Measurements from ENCODE around the gene ASIC4.
A peak's percentile ranks its signal among the peaks of the same experiment; 100 is the strongest.

ASIC4 gene

DNA sequence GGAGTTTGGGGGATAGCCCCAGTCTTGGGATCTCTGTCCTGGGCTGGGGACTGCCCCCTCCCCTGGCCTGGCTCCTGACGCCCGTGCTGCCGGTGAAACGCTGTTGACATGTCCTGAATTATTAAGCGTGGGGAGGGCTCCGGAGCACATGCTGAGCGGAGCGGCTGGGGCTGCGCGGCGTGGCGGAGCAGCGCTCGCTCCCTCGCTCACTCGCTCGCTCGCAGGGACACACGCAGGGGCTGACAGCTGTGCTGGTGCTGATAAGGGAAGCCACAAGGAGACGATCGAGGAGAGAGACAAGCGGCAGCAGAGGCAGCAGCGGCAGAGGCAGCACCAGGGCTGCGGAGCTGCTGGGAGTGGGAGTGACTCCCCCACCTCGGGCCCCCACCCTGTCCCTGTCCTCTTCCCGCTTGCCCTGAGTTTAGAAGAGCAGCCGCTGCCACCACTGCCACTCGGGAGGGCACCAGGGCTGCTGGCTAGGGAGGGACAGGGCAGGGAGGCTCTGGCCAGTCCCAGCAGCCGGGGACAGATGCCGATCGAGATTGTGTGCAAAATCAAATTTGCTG is at the start of gene ASIC4:
Gene ASIC4, plus strand, starts transcription at position 287 of the 566 bp plus-strand sequence. Its CDS starts 243 bp downstream, at position 530.
- Mint-ChIP-seq H3K4me3 (peak within 1 kb of the TSS; percentile 6), H3K27ac (no peak within 1 kb of the TSS), H3K9me3 (ENCODE audit: low read depth) (no peaks in the 10 kb centered on the region), H3K36me3 (no peaks in the 10 kb centered on the region), H3K4me1 (ENCODE audit: low read depth) (peaks cover 25% of the 10 kb centered on the region), H3K27me3 (peaks cover 51% of the 10 kb centered on the region)

DNA sequence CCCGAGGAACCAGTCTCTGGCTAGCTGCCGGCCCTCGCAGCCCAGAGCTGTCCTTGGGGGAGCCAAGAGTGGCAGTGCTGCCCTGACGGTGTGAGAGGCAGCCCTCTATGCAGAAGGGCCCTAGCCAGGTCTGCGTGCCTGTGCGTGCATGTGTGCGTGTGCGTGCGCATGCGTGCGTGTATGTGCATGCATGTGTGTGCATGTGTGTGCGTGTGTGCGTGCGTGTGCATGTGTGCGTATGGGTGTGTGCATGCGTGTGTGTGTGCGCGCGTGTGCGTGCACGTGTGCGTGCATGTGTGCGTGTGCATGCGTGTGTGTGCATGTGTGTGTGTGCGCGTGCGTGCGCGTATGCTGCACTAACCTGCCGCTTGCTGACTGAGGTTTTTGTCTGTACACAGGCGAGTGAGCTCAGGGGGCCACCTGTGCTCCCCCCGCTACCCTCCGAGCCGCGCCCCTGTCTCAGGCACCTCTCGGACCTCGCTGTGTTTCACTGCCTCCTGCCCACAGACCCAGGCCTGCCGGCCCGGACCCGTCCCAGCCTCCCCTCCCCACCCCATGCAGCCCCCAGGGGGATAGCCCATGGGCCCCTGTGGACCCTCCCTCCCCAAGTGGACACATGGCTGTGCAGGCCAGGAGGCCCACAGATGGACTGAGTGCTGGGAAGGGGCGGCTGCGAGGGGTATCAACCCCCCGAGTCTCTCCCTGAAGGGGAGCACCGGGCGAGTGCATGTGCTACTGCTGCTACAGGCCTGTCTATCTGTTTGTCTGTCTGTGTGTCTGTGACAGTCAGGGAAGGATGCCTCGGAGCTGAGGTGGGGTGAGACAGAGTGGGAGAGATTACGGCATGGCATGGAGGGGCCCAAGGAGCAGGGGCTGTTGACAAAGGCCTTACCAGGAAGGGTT is 48.4 kb upstream of the ASIC4 start:
- Mint-ChIP-seq H3K4me3 (no peak overlapping the region), H3K27ac (no peak overlapping the region), H3K27me3 (no peaks in the 10 kb centered on the region), H3K9me3 (ENCODE audit: low read depth) (no peaks in the 10 kb centered on the region), H3K4me1 (ENCODE audit: low read depth) (no peaks in the 10 kb centered on the region), H3K36me3 (peaks cover 3% of the 10 kb centered on the region)

DNA sequence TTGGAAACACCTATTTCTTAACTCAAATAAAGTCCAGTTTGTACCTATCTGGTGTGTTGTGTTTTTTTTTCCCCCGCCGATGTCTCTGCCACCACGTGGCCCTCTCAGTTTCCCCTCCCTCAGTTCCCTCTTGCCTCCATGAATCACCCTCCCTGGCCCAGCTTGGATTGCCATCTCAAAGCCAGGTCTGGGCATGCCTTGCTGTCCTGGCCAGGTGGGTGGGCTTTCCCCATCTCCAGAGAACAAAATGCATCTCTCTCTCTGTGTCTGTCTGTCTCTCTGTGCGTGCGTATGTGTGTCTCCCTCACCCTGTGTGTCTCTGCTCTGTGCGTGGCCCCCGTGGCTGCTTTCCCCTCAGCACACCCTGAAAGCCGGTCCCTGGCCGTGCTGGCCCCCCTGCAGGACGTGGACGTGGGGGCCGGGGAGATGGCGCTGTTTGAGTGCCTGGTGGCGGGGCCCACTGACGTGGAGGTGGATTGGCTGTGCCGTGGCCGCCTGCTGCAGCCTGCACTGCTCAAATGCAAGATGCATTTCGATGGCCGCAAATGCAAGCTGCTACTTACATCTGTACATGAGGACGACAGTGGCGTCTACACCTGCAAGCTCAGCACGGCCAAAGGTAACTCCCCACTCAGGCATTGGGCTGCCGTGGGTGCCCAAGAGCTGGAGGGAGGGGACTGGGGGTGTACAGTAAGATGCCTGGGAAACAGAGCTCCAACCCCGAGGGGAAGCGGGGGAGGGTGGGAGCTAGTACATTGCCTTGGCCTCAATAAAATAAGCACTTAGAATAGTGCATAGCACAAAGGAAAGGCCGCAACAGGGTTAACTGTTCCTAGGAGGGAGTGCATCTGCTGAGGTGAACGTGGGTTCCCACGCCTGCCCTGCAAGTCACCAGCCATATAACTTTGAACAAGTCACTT is 47.2 kb upstream of the ASIC4 start:
- no peaks in the 10 kb centered on the region for H3K27me3 Mint-ChIP-seq
- H3K27ac Mint-ChIP-seq: no peak overlapping the region
- peaks cover 7% of the 10 kb centered on the region for H3K36me3 Mint-ChIP-seq
- no peak overlapping the region for H3K4me3 Mint-ChIP-seq
- no peaks in the 10 kb centered on the region for H3K9me3 Mint-ChIP-seq (ENCODE audit: low read depth)
- H3K4me1 Mint-ChIP-seq (ENCODE audit: low read depth): no peaks in the 10 kb centered on the region

GRCh38 chr2:219467736-219468075 is 46.6 kb upstream of the ASIC4 start:
- Mint-ChIP-seq H3K27me3 (no peaks in the 10 kb centered on the region), H3K9me3 (ENCODE audit: low read depth) (no peaks in the 10 kb centered on the region), H3K4me3 (no peak overlapping the region), H3K4me1 (ENCODE audit: low read depth) (no peaks in the 10 kb centered on the region), H3K27ac (no peak overlapping the region), H3K36me3 (peaks cover 7% of the 10 kb centered on the region)

DNA sequence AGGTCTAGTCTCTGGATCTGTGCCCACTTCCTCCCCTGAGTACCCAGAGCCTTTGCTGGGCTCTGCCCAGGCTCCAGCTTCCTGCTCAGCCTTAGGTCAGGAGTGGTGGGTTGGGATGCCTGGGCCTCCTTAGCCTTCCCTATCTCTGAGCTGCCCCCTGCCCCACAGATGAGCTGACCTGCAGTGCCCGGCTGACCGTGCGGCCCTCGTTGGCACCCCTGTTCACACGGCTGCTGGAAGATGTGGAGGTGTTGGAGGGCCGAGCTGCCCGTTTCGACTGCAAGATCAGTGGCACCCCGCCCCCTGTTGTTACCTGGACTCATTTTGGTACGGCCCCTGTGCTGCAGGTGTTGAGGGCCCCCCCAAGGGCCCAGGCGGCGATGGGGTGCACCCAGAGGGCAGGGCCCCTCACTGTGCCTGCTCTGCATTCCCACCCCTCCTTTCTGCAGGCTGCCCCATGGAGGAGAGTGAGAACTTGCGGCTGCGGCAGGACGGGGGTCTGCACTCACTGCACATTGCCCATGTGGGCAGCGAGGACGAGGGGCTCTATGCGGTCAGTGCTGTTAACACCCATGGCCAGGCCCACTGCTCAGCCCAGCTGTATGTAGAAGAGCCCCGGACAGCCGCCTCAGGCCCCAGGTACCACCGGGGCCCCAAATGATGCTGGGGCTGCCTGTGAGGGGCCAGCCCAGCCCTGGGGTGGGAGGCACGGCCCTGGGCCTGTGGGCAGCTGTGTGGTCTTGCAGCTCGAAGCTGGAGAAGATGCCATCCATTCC is 45.7 kb upstream of the ASIC4 start:
- Mint-ChIP-seq H3K27ac (no peak overlapping the region), H3K27me3 (no peaks in the 10 kb centered on the region), H3K9me3 (ENCODE audit: low read depth) (no peaks in the 10 kb centered on the region), H3K36me3 (peaks cover 7% of the 10 kb centered on the region), H3K4me3 (no peak overlapping the region), H3K4me1 (ENCODE audit: low read depth) (no peaks in the 10 kb centered on the region)

DNA sequence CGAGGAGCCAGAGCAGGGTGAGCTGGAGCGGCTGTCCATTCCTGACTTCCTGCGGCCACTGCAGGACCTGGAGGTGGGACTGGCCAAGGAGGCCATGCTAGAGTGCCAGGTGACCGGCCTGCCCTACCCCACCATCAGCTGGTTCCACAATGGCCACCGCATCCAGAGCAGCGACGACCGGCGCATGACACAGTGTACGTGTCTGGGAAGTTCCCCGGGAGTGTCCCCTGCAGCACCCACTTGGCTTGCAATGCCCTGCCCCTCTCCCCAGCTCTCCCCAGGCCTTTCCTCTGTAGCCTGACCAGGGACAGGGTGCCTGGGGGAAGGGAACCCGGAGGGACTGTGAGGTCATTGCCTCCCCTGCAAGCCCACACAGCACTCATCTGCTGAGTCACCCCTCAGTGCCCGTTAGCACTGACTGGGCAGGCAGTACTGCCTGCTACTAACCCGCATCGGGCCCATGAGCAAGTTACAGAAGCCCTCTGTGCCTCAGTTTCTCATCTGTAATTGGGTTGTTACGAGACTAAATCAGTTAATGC is 45.0 kb upstream of the ASIC4 start:
- Mint-ChIP-seq H3K27ac (no peak overlapping the region), H3K4me1 (ENCODE audit: low read depth) (no peaks in the 10 kb centered on the region), H3K36me3 (peaks cover 9% of the 10 kb centered on the region), H3K9me3 (ENCODE audit: low read depth) (no peaks in the 10 kb centered on the region), H3K4me3 (no peak overlapping the region), H3K27me3 (no peaks in the 10 kb centered on the region)

- no peaks in the 10 kb centered on the region for H3K9me3 Mint-ChIP-seq (ENCODE audit: low read depth)
- no peak overlapping the region for H3K27ac Mint-ChIP-seq
- H3K27me3 Mint-ChIP-seq: no peaks in the 10 kb centered on the region
- no peak overlapping the region for H3K4me3 Mint-ChIP-seq
- H3K36me3 Mint-ChIP-seq: peaks cover 7% of the 10 kb centered on the region
- no peaks in the 10 kb centered on the region for H3K4me1 Mint-ChIP-seq (ENCODE audit: low read depth)
Observed at GRCh38 chr2:219470429-219470828, 43.9 kb upstream of the ASIC4 start.

DNA sequence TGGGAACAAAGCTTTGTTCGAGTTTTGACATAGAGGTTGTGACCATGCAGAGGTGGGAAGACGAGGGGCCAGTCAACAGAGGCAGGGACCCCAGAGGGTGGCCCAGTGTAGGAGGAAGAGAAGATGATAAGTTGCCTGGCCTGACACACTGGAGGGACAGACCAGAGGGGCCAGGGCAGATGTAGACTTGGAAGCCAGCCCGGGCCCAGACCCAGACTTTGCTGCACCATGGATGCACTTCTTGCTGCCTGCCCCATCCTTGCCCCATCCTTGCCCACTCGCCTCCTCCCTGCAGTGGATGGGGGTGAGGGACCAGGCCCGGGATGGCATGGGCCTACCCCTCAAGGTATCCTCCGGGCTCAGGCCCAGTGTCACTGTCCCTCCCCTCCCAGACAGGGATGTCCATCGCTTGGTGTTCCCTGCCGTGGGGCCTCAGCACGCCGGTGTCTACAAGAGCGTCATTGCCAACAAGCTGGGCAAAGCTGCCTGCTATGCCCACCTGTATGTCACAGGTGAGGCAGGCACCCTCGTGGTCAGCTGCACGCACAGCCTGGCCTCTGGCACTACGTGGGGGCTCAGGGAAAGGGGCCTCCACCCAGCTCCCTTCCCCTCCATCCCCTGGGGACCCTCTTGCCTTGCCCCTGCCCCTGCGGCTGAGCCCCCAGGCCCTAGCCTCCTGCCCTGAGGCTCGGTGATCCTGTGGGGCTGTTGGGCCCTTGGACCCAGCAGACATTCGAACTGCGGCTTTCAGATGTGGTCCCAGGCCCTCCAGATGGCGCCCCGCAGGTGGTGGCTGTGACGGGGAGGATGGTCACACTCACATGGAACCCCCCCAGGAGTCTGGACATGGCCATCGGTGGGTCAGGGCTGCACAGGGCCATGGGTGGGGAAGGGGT is 42.6 kb upstream of the ASIC4 start:
- H3K27me3 Mint-ChIP-seq: no peaks in the 10 kb centered on the region
- H3K4me1 Mint-ChIP-seq (ENCODE audit: low read depth): peaks cover 3% of the 10 kb centered on the region
- peaks cover 7% of the 10 kb centered on the region for H3K36me3 Mint-ChIP-seq
- H3K9me3 Mint-ChIP-seq (ENCODE audit: low read depth): no peaks in the 10 kb centered on the region
- H3K27ac Mint-ChIP-seq: no peak overlapping the region
- H3K4me3 Mint-ChIP-seq: no peak overlapping the region

- H3K4me3 Mint-ChIP-seq: no peak overlapping the region
- H3K9me3 Mint-ChIP-seq (ENCODE audit: low read depth): no peaks in the 10 kb centered on the region
- no peaks in the 10 kb centered on the region for H3K27me3 Mint-ChIP-seq
- H3K36me3 Mint-ChIP-seq: peaks cover 7% of the 10 kb centered on the region
- no peak overlapping the region for H3K27ac Mint-ChIP-seq
- peaks cover 3% of the 10 kb centered on the region for H3K4me1 Mint-ChIP-seq (ENCODE audit: low read depth)
Observed at GRCh38 chr2:219472629-219473187, 41.6 kb upstream of the ASIC4 start.

DNA sequence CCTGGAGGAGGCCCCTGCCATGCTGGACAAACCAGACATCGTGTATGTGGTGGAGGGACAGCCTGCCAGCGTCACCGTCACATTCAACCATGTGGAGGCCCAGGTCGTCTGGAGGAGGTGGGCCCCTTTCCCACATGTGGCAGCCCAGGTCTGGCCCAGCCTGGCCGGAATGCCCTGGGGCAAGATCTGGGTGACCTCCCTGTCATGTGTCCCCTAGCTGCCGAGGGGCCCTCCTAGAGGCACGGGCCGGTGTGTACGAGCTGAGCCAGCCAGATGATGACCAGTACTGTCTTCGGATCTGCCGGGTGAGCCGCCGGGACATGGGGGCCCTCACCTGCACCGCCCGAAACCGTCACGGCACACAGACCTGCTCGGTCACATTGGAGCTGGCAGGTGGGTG is 40.8 kb upstream of the ASIC4 start:
- Mint-ChIP-seq H3K36me3 (peaks cover 7% of the 10 kb centered on the region), H3K4me1 (ENCODE audit: low read depth) (peaks cover 3% of the 10 kb centered on the region), H3K9me3 (ENCODE audit: low read depth) (no peaks in the 10 kb centered on the region), H3K4me3 (no peak overlapping the region), H3K27me3 (no peaks in the 10 kb centered on the region), H3K27ac (no peak overlapping the region)

DNA sequence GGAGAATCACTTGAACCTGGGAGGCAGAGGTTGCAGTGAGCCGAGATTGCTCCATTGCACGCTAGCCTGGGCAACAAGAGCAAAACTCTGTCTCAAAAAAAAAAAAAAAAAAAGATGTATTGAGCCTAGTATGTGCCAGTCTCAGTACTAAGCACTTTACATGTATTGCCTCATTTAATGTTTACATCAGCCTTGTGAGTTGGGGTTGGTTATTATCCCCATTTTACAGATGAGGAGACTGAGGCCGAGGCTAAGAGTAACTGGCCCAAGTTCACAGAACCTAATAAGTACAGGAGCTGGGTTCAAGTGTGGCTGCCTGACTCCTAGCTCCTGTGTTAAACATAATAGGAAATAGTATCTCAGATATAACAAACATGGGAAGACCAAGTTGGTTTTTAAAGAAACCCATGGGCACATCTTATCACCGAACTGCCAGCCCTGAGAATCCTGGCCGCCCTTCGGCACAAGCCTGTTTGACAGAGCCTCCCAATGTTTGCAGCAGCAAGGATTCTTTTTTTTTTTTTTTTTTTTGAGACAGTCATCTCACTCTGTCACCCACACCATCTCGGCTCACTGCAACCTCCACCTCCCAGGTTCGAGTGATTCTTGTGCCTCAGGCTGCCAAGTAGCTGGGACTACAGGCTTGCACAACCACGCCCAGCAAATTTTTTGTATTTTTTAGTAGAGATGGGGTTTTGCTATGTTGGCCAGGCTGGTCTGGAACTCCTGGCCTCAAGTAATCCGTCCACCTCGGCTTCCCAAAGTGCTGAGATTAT is 39.8 kb upstream of the ASIC4 start:
- peaks cover 3% of the 10 kb centered on the region for H3K4me1 Mint-ChIP-seq (ENCODE audit: low read depth)
- H3K27ac Mint-ChIP-seq: no peak overlapping the region
- peaks cover 9% of the 10 kb centered on the region for H3K36me3 Mint-ChIP-seq
- H3K4me3 Mint-ChIP-seq: no peak overlapping the region
- H3K9me3 Mint-ChIP-seq (ENCODE audit: low read depth): no peaks in the 10 kb centered on the region
- no peaks in the 10 kb centered on the region for H3K27me3 Mint-ChIP-seq

DNA sequence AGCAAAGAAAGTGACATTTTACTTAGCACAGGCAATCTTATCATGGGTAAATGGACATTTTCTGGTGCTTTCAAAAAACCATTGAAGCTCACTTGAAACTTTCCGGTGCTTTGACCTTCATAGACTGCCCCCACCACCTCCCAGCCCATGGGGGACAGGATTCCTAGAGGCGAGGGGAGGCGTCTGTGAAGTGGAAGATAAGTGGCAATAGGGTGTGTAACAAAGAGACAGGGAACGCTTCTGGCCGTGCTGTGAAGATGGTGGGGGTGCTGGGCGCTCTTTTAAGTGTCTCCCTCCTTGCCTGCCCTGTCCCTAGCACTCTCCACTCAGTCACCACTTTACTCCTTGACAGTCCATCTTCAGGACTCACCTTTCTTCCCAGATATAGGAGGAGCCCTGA is 39.0 kb upstream of the ASIC4 start:
- Mint-ChIP-seq H3K4me3 (no peak overlapping the region), H3K27me3 (no peaks in the 10 kb centered on the region), H3K9me3 (ENCODE audit: low read depth) (no peaks in the 10 kb centered on the region), H3K4me1 (ENCODE audit: low read depth) (peaks cover 3% of the 10 kb centered on the region), H3K36me3 (peaks cover 9% of the 10 kb centered on the region), H3K27ac (no peak overlapping the region)
